ENCODE data around the gene LHX3. TPM values are rescaled to one million over a fixed set of nuclear protein-coding genes. Genes with fewer than 3 reads are reported as not detected.
A peak's percentile ranks its signal among the peaks of the same experiment; 100 is the strongest.

Gene LHX3
- total RNA-seq, 1 donor from 2014 or later, result not detected

GRCh38 chr9:136225748-136226679 is 21.1 kb upstream of the LHX3 start:
- Mint-ChIP-seq H3K27me3 (ENCODE audit: unreplicated experiment) (peaks cover 3% of the 10 kb centered on the region), H3K9me3 (ENCODE audit: unreplicated experiment) (no peaks in the 10 kb centered on the region), H3K27ac (ENCODE audit: unreplicated experiment) (no peak overlapping the region), H3K4me3 (ENCODE audit: unreplicated experiment) (peak overlapping the region; percentile 34), H3K36me3 (ENCODE audit: low read depth, unreplicated experiment) (peaks cover 7% of the 10 kb centered on the region), H3K4me1 (ENCODE audit: unreplicated experiment) (peaks cover 11% of the 10 kb centered on the region)
- DNase-seq (ENCODE audit: low spot score), result peak; percentile 73
- TF ChIP-seq, protein P1, sequence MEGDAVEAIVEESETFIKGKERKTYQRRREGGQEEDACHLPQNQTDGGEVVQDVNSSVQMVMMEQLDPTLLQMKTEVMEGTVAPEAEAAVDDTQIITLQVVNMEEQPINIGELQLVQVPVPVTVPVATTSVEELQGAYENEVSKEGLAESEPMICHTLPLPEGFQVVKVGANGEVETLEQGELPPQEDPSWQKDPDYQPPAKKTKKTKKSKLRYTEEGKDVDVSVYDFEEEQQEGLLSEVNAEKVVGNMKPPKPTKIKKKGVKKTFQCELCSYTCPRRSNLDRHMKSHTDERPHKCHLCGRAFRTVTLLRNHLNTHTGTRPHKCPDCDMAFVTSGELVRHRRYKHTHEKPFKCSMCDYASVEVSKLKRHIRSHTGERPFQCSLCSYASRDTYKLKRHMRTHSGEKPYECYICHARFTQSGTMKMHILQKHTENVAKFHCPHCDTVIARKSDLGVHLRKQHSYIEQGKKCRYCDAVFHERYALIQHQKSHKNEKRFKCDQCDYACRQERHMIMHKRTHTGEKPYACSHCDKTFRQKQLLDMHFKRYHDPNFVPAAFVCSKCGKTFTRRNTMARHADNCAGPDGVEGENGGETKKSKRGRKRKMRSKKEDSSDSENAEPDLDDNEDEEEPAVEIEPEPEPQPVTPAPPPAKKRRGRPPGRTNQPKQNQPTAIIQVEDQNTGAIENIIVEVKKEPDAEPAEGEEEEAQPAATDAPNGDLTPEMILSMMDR (IDR thresholded peaks at IDR 0.05; ENCODE audit: unreplicated experiment), result peak; percentile 88

GRCh38 chr9:136225366-136225747 is 20.4 kb upstream of the LHX3 start:
- peaks cover 7% of the 10 kb centered on the region for H3K36me3 Mint-ChIP-seq (ENCODE audit: low read depth, unreplicated experiment)
- TF ChIP-seq, protein P1 (IDR thresholded peaks at IDR 0.05; ENCODE audit: unreplicated experiment), result no peak
- H3K27me3 Mint-ChIP-seq (ENCODE audit: unreplicated experiment), result peaks cover 5% of the 10 kb centered on the region

DNA sequence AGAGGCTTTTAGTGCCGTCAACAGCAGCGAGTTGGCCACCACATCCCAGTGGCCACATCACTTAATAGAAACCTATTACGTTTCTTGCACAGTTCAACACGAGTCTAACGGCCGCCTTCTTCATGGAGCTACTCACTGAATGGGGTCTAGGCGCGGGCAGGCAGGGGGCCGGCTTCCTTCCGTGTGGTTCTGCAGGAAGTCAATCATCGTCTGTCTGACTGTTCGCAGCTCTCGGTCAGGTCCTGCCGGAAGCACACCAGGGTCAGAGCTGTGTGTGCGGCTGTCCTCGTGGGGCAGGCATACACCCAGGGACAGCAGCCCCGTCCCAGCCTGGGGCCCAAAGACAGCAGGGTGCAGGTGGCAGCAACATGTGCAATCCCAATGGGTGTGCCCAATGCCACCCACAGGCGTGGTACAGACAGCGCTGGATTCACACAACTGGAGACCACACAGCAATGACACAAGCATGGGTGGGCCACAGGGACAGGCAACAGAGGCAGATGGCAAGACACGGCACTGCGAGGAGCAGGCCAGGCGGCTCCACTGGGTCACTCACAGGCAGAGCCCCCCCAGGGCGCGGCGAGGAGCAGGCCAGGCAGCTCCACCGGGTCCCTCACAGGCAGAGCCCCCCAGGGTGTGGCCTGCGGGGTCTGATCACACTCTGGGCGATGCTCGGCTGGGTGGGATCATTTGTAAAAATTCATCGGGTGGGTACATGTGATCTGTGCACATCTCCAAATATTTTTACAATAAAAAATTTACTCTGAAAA is 19.1 kb upstream of the LHX3 start:
- no peak overlapping the region for H3K27ac Mint-ChIP-seq (ENCODE audit: unreplicated experiment)
- no peak for DNase-seq (ENCODE audit: low spot score)
- H3K27me3 Mint-ChIP-seq (ENCODE audit: unreplicated experiment), result peaks cover 4% of the 10 kb centered on the region

More at GRCh38 chr9:136225366-136225747, 20.4 kb upstream of the LHX3 start:
- no peak for DNase-seq (ENCODE audit: low spot score)
- H3K27ac Mint-ChIP-seq (ENCODE audit: unreplicated experiment), result no peak overlapping the region
- H3K4me1 Mint-ChIP-seq (ENCODE audit: unreplicated experiment), result peaks cover 8% of the 10 kb centered on the region
- H3K9me3 Mint-ChIP-seq (ENCODE audit: unreplicated experiment), result no peaks in the 10 kb centered on the region
- H3K4me3 Mint-ChIP-seq (ENCODE audit: unreplicated experiment), result no peak overlapping the region

GRCh38 chr9:136222906-136223285 is 18.0 kb upstream of the LHX3 start:
- H3K9me3 Mint-ChIP-seq (ENCODE audit: unreplicated experiment), result no peaks in the 10 kb centered on the region

More for the DNA sequence above, 19.1 kb upstream of the LHX3 start:
- Mint-ChIP-seq H3K36me3 (ENCODE audit: low read depth, unreplicated experiment) (peaks cover 7% of the 10 kb centered on the region), H3K4me3 (ENCODE audit: unreplicated experiment) (peak overlapping the region; percentile 6), H3K4me1 (ENCODE audit: unreplicated experiment) (peaks cover 8% of the 10 kb centered on the region), H3K9me3 (ENCODE audit: unreplicated experiment) (no peaks in the 10 kb centered on the region)
- TF ChIP-seq, protein P1 (IDR thresholded peaks at IDR 0.05; ENCODE audit: unreplicated experiment), result no peak

More at GRCh38 chr9:136222906-136223285, 18.0 kb upstream of the LHX3 start:
- H3K4me3 Mint-ChIP-seq (ENCODE audit: unreplicated experiment), result peak overlapping the region; percentile 6
- peaks cover 7% of the 10 kb centered on the region for H3K36me3 Mint-ChIP-seq (ENCODE audit: low read depth, unreplicated experiment)
- H3K27ac Mint-ChIP-seq (ENCODE audit: unreplicated experiment), result no peak overlapping the region
- peaks cover 4% of the 10 kb centered on the region for H3K27me3 Mint-ChIP-seq (ENCODE audit: unreplicated experiment)
- TF ChIP-seq, protein P1 (IDR thresholded peaks at IDR 0.05; ENCODE audit: unreplicated experiment), result no peak
- H3K4me1 Mint-ChIP-seq (ENCODE audit: unreplicated experiment), result peaks cover 8% of the 10 kb centered on the region
- DNase-seq (ENCODE audit: low spot score), result no peak
